GM18909 (cell line): ENCODE results near the gene EGFR.

ENCODE experiments used
- ATAC-seq: cut with Tn5 transposase; IDR thresholded peaks from one replicate; pipeline ENCODE4 v1.9.1; 2021; ENCODE audit warnings: mild to moderate bottlenecking; ENCODE audit not compliant: unreplicated experiment, poor library complexity

The EGFR gene

DNA sequence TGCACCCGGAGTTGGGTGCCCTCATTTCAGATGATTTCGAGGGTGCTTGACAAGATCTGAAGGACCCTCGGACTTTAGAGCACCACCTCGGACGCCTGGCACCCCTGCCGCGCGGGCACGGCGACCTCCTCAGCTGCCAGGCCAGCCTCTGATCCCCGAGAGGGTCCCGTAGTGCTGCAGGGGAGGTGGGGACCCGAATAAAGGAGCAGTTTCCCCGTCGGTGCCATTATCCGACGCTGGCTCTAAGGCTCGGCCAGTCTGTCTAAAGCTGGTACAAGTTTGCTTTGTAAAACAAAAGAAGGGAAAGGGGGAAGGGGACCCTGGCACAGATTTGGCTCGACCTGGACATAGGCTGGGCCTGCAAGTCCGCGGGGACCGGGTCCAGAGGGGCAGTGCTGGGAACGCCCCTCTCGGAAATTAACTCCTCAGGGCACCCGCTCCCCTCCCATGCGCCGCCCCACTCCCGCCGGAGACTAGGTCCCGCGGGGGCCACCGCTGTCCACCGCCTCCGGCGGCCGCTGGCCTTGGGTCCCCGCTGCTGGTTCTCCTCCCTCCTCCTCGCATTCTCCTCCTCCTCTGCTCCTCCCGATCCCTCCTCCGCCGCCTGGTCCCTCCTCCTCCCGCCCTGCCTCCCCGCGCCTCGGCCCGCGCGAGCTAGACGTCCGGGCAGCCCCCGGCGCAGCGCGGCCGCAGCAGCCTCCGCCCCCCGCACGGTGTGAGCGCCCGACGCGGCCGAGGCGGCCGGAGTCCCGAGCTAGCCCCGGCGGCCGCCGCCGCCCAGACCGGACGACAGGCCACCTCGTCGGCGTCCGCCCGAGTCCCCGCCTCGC, at the start of gene EGFR:
EGFR (plus strand) TSS at position 657 of the 830 bp plus-strand sequence. CDS start 261 bp downstream, outside the sequence.
- ATAC-seq, result peak; percentile 40

- ATAC-seq, result no peak
These were observed 49.4 kb upstream of the EGFR start for GRCh38 chr7:54969208-54969967.

GRCh38 chr7:54972733-54973294, 46.0 kb upstream of the EGFR start:
- no peak for ATAC-seq

GRCh38 chr7:54978364-54979116, 40.3 kb upstream of the EGFR start:
- ATAC-seq, result no peak

GRCh38 chr7:54980521-54980920, 38.3 kb upstream of the EGFR start:
- no peak for ATAC-seq

GRCh38 chr7:54981913-54982312, 36.9 kb upstream of the EGFR start:
- ATAC-seq, result no peak

GRCh38 chr7:54985426-54986330, 33.1 kb upstream of the EGFR start:
- ATAC-seq, result no peak

- ATAC-seq, result no peak
These were observed 32.1 kb upstream of the EGFR start for GRCh38 chr7:54986716-54987115.

- no peak for ATAC-seq
These were observed 31.0 kb upstream of the EGFR start for GRCh38 chr7:54987772-54988171.

DNA sequence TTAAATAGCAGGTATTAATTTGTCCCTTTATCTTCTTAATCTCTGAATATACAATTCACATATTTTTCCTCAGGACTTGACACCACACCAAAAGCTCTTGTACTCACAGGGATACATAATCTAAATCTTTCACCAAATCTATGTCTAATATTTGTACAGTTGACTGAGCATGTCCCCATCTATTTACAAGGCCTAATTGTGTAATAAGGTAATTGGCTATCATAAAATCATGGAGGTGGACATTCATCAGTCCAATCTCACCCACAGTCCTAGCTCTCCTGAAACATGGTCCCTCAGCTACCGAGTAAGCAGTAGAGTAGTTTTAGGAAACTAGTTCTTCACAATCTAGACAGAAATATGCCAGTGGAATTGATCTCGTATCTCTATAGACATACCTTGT, 30.3 kb upstream of the EGFR start:
- no peak for ATAC-seq

DNA sequence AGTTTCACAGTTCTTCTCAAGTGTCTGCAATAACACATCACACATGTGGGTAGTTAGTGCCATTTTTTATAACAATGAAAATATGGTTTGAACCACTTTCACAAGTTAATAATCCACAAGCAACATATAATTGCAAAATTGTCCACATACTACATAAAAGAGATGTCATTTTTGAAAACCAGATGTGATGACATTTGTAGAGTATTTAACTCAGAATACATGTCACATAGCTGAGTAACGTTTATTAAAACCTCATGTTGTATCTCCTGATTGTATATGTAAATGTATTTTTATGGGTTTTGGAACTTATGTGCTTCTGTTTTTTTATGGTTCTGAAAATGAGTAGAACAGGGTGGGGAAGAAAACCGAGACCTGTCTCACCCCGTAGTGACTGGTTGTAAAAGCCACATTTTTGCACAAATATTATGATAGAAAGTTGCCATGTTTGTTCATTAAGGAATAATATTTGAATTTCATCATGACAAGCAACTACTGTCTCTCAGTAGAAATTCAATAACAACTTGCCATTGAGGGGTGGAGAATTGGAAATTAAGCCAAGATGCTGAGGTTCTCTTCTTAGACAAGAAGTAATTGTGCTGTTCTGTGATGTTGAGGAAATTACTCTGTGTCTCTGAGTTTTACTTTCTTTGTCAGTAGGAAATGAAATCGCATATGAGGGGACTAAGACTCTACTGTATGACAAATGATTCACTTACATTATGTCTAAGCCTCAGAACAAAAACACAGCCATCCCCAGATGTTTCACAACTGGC, 29.2 kb upstream of the EGFR start:
- ATAC-seq, result no peak

GRCh38 chr7:54991341-54991740, 27.5 kb upstream of the EGFR start:
- ATAC-seq, result no peak

DNA sequence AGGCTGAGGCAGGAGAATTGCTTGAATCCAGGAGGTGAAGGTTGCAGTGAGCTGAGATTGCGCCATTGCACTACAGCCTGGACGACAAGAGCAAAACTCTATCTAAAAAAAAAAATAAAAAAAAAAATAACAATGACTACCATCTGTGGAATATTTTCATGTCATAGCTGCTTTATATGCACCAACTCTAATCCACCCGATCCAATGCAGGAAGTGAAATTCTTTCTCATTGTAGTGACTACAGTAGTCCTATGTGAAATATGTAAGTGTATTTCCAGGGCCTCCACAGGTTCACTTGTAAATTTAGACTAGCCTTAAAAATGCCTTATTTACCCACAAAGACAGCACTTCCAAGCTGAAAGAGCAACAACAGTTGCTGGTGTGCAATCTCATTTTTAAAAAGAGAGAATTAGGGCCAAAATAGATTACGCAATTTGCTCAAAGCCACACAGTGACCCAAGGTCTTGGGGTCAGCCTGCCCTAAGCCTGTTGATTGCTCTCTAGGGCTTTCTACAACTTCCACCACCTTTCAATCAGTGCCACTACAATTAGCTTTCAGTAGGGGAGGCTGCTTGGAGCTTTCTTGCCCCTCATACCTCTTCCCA, 25.8 kb upstream of the EGFR start:
- ATAC-seq, result no peak

- no peak for ATAC-seq
These were observed 23.7 kb upstream of the EGFR start for GRCh38 chr7:54995166-54995565.

- peak; percentile 72 for ATAC-seq
These were observed 23.0 kb upstream of the EGFR start for GRCh38 chr7:54995610-54996363.

DNA sequence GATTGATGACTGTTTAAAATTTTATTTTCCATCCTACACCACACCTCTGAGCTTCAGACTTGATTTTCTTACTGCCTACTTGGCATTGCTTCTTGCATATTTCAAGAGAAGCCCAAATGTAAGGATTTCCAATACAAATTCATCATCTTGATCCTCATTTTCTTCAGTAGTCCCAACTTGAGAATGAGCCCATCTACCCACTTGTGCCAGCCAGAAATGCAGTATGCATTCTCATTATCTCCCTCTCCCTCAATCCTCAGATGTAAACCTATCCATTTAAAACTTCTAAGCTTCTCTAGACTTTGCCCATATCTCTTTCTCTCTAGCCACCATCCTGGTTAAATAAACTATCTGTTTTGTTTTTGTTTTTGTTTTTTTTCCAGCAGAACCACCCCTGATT, 22.4 kb upstream of the EGFR start:
- no peak for ATAC-seq

- no peak for ATAC-seq
These were observed 14.2 kb upstream of the EGFR start for GRCh38 chr7:55004579-55004978.
